H9 (cell line): Measurements from ENCODE around the gene HSPBP1. TPM values are rescaled to one million over a fixed set of nuclear protein-coding genes. Genes with fewer than 3 reads are reported as not detected.

Source experiments
- DNase-seq: peaks from one replicate; pipeline ENCODE4 v3.0.0-alpha.2; 2017
- H2AFZ ChIP-seq: one replicate; pipeline ENCODE4 v1.6.1; 2013; ENCODE audit warnings: mild to moderate bottlenecking, low read length, control low read depth, moderate library complexity
- H2AK5ac ChIP-seq: 2 replicates; pipeline ENCODE4 v1.6.1; 2013; ENCODE audit warnings: low read length, control low read depth, mixed read lengths; ENCODE audit not compliant: insufficient read length
- H2BK120ac ChIP-seq: one replicate; pipeline ENCODE4 v1.6.1; 2013; ENCODE audit warnings: low read depth, mild to moderate bottlenecking, low read length, control low read depth, inconsistent platforms; ENCODE audit not compliant: poor library complexity, severe bottlenecking
- H2BK12ac ChIP-seq: 2 replicates; pipeline ENCODE4 v1.6.1; 2013; ENCODE audit warnings: low read length, control low read depth, mixed read lengths, low read depth; ENCODE audit not compliant: insufficient read length
- H2BK15ac ChIP-seq: 2 replicates; pipeline ENCODE4 v1.6.1; 2013; ENCODE audit warnings: low read depth, low read length, control low read depth
- H2BK20ac ChIP-seq: one replicate; pipeline ENCODE4 v1.6.1; 2013; ENCODE audit warnings: low read depth, mild to moderate bottlenecking, low read length, control low read depth, inconsistent platforms; ENCODE audit not compliant: poor library complexity, severe bottlenecking
- H2BK5ac ChIP-seq: 2 replicates; pipeline ENCODE4 v1.6.1; 2013; ENCODE audit warnings: low read length, control low read depth, mixed read lengths; ENCODE audit not compliant: insufficient read length
- H3K14ac ChIP-seq: 2 replicates; pipeline ENCODE4 v1.6.1; 2013; ENCODE audit warnings: low read length, control low read depth; ENCODE audit not compliant: insufficient read depth
- H3K18ac ChIP-seq: 2 replicates; pipeline ENCODE4 v1.6.1; 2013; ENCODE audit warnings: low read depth, mild to moderate bottlenecking, mixed read lengths, low read length, control low read depth; ENCODE audit not compliant: insufficient read length
- H3K23ac ChIP-seq: 2 replicates; pipeline ENCODE4 v1.6.1; 2013; ENCODE audit warnings: low read length, control low read depth, mixed read lengths, low read depth; ENCODE audit not compliant: insufficient read length
- H3K23me2 ChIP-seq: 2 replicates; pipeline ENCODE4 v1.6.1; 2013; ENCODE audit warnings: low read depth, mild to moderate bottlenecking, mixed read lengths, low read length, control low read depth; ENCODE audit not compliant: insufficient read length, poor library complexity, severe bottlenecking
- H3K27ac ChIP-seq: 2 replicates; pipeline ENCODE4 v1.5.1; 2013; ENCODE audit warnings: low read length, control low read depth, mixed read lengths, low read depth; ENCODE audit not compliant: insufficient read length
- H3K27me3 ChIP-seq: 2 replicates; pipeline ENCODE4 v1.6.1; 2013; ENCODE audit warnings: low read length, control low read depth, inconsistent platforms; ENCODE audit not compliant: insufficient read depth
- H3K4ac ChIP-seq: 2 replicates; pipeline ENCODE4 v1.6.1; 2013; ENCODE audit warnings: low read depth, mild to moderate bottlenecking, control low read depth, inconsistent platforms, low read length, moderate library complexity
- H3K4me1 ChIP-seq: 2 replicates; pipeline ENCODE4 v1.6.1; 2013; ENCODE audit warnings: low read length, control low read depth, inconsistent platforms; ENCODE audit not compliant: insufficient read depth
- H3K4me2 ChIP-seq: 2 replicates; pipeline ENCODE4 v1.6.1; 2013; ENCODE audit warnings: low read length, control low read depth, mixed read lengths; ENCODE audit not compliant: insufficient read length, insufficient read depth
- H3K56ac ChIP-seq: 2 replicates; pipeline ENCODE4 v1.6.1; 2013; ENCODE audit warnings: low read depth, mild to moderate bottlenecking, mixed read lengths, low read length, control low read depth; ENCODE audit not compliant: insufficient read length
- H3K79me1 ChIP-seq: 2 replicates; pipeline ENCODE4 v1.6.1; 2013; ENCODE audit warnings: low read depth, mild to moderate bottlenecking, moderate library complexity, low read length, control low read depth, inconsistent platforms; ENCODE audit not compliant: insufficient read depth, poor library complexity, severe bottlenecking
- H3K79me2 ChIP-seq: 2 replicates; pipeline ENCODE4 v1.6.1; 2013; ENCODE audit warnings: low read length, control low read depth, inconsistent platforms; ENCODE audit not compliant: insufficient read depth
- H3K9ac ChIP-seq: 2 replicates; pipeline ENCODE4 v1.6.1; 2013; ENCODE audit warnings: low read length, control low read depth, mixed read lengths; ENCODE audit not compliant: insufficient read length; ENCODE audit errors: extremely low read depth
- H3K9me3 ChIP-seq: one replicate; pipeline ENCODE4 v1.6.1; 2013; ENCODE audit warnings: low read depth, low read length, inconsistent platforms; ENCODE audit not compliant: control insufficient read depth
- H3T11ph ChIP-seq: one replicate; pipeline ENCODE4 v1.6.1; 2013; ENCODE audit warnings: mild to moderate bottlenecking, low read length, control low read depth, inconsistent platforms
- H4K20me1 ChIP-seq: one replicate; pipeline ENCODE4 v1.6.1; 2013; ENCODE audit not compliant: control insufficient read depth, insufficient read length, insufficient read depth
- H4K5ac ChIP-seq: 2 replicates; pipeline ENCODE4 v1.6.1; 2013; ENCODE audit warnings: low read depth, mild to moderate bottlenecking, mixed read lengths, low read length, control low read depth; ENCODE audit not compliant: insufficient read length
- H4K8ac ChIP-seq: replicated peaks from 2 replicates; pipeline ENCODE4 v1.6.1; 2013; ENCODE audit warnings: low read length, control low read depth, mixed read lengths, low read depth; ENCODE audit not compliant: insufficient read length
- H4K91ac ChIP-seq: 2 replicates; pipeline ENCODE4 v1.6.1; 2013; ENCODE audit warnings: low read depth, mild to moderate bottlenecking, moderate library complexity, mixed read lengths, low read length, control low read depth; ENCODE audit not compliant: insufficient read length
- H3K27ac Mint-ChIP-seq, 3 experiments: 2 replicates in 2 of 3; 3 replicates in 1 of 3; pipeline ENCODE4 v1.8.0; 2020 to 2021; ENCODE audit warnings: mixed read lengths in 3 of 3, mild to moderate bottlenecking in 1 of 3, moderate library complexity in 1 of 3
- H3K27me3 Mint-ChIP-seq: 2 replicates; pipeline ENCODE4 v1.8.0; 2021; ENCODE audit warnings: low read depth, mild to moderate bottlenecking, moderate library complexity, mixed read lengths
- H3K36me3 Mint-ChIP-seq, 3 experiments: 2 replicates in 2 of 3; 3 replicates in 1 of 3; pipeline ENCODE4 v1.8.0; 2020 to 2021; ENCODE audit warnings: low read depth in 3 of 3, mixed read lengths in 3 of 3; ENCODE audit not compliant: insufficient read depth in 1 of 3
- H3K4me1 Mint-ChIP-seq, 2 experiments: 2 replicates each; pipeline ENCODE4 v1.8.0; 2020; ENCODE audit warnings: mixed read lengths in 2 of 2
- H3K4me3 Mint-ChIP-seq, 2 experiments: 2 replicates in 1 of 2; 3 replicates in 1 of 2; pipeline ENCODE4 v1.8.0; 2020 to 2021; ENCODE audit warnings: mild to moderate bottlenecking in 2 of 2, mixed read lengths in 2 of 2, moderate library complexity in 1 of 2
- H3K9me3 Mint-ChIP-seq, 2 experiments: 2 replicates in 1 of 2; 3 replicates in 1 of 2; pipeline ENCODE4 v1.8.0; 2020; ENCODE audit warnings: mild to moderate bottlenecking in 2 of 2, mixed read lengths in 2 of 2, moderate library complexity in 1 of 2
- CTCF ChIP-seq: fragments of 200-600 bp; sonication (generic); conservative IDR thresholded peaks from 3 replicates; pipeline ENCODE4 v1.8.0; 2021; ENCODE audit warnings: antibody characterized with exemption, mild to moderate bottlenecking
- WGBS: extraction: QIAGEN DNeasy Blood & Tissue Kit; methylation state at CpG from one replicate; pipeline ENCODE4 v1.1.7; 2013; ENCODE audit warnings: missing lambda C conversion rate, low lambda C conversion rate, mixed read lengths; ENCODE audit not compliant: insufficient read length; ENCODE audit errors: extremely low coverage; 5-methylcytosine and 5-hydroxymethylcytosine counted together
- total RNA-seq: library from RNA; stranded (reverse); gene quantifications from 2 replicates; pipeline ENCODE4 v1.2.1, GENCODE V29; 2021

HSPBP1 gene
- total RNA-seq, 1 experiment from 2014 or later: 47.4 TPM

- Histone ChIP-seq H3K56ac (no peak overlapping the region), H4K91ac (no peak overlapping the region), H3K4me1 (peaks cover 3% of the 10 kb centered on the region; the same call in 1 of the 2 replicates), H3K79me2 (no peaks in the 10 kb centered on the region), H4K8ac (no peak overlapping the region), H3K23me2 (no peaks in the 10 kb centered on the region), H3K27ac (no peak overlapping the region), H3K23ac (no peak overlapping the region), H2BK20ac (no peak overlapping the region), H3K14ac (no peak overlapping the region), H3K9ac (no peak overlapping the region), H3T11ph (no peak overlapping the region), H2AK5ac (no peak overlapping the region), H2BK12ac (no peak overlapping the region), H3K18ac (no peak overlapping the region), H3K9me3 (no peaks in the 10 kb centered on the region), H4K5ac (no peak overlapping the region), H3K4ac (no peak overlapping the region), H2BK5ac (no peak overlapping the region), H4K20me1 (no peaks in the 10 kb centered on the region), H3K79me1 (no peaks in the 10 kb centered on the region), H3K4me2 (peak overlapping the region; percentile 25), H3K27me3 (no peaks in the 10 kb centered on the region), H2BK15ac (no peak overlapping the region), H2BK120ac (no peak overlapping the region), H2AFZ (no peak overlapping the region)
- H3K4me1 Mint-ChIP-seq: peaks cover 15 to 30% of the 10 kb centered on the region in 2 experiments
- H3K27me3 Mint-ChIP-seq: no peaks in the 10 kb centered on the region; the same call in 1 of the 2 replicates
- H3K36me3 Mint-ChIP-seq: peaks cover 40 to 68% (median 65%) of the 10 kb centered on the region in 3 experiments; a peak in 6 of 7 replicates
- no peak for TF ChIP-seq CTCF
- no CpG with 5 or more reads among the region's 12 CpGs for WGBS
- H3K27ac Mint-ChIP-seq: peak overlapping the region in 1 of 3 experiments; percentile 79; a peak in 1 of 7 replicates
- H3K9me3 Mint-ChIP-seq: no peaks in the 10 kb centered on the region
- peak overlapping the region in 1 of 2 experiments; percentile 69; a peak in 1 of 5 replicates for H3K4me3 Mint-ChIP-seq
- no peak for DNase-seq
Observed at GRCh38 chr19:55302318-55302703, 22.4 kb upstream of the HSPBP1 start.
